K562 (cell line): ENCODE results near the gene TOX2.

Experiments used
- RAD21 ChIP-seq, 2 experiments: fragments of 250-450 bp in 1 of 2; fragments of 450-650 bp in 1 of 2; sonication (Bioruptor Pico) in 1 of 2; formaldehyde crosslinking in 1 of 2; IDR thresholded peaks in 1 of 2; conservative IDR thresholded peaks in 1 of 2; 2 replicates each; pipeline versions ENCODE4 v1.4.0 to v1.8.0; 2020 to 2022; ENCODE audit warnings: mild to moderate bottlenecking in 2 of 2, moderate library complexity in 1 of 2
- ZNF24 ChIP-seq: fragments of 450-650 bp; IDR thresholded peaks from 2 replicates; pipeline ENCODE4 v1.6.1; 2016
- TF ChIP-seq, protein P1 (sequence below), 3 experiments: IDR thresholded peaks in 2 of 3; conservative IDR thresholded peaks in 1 of 3; 2 replicates each; pipeline ENCODE4 v1.5.1; 2011 to 2012; ENCODE audit warnings: low read length in 3 of 3, mild to moderate bottlenecking in 3 of 3, control low read depth in 2 of 3, improper control_type of control experiment in 1 of 3, inconsistent platforms in 1 of 3, low read depth in 1 of 3, mixed read lengths in 1 of 3, moderate library complexity in 1 of 3; ENCODE audit not compliant: insufficient read depth in 2 of 3

DNA sequence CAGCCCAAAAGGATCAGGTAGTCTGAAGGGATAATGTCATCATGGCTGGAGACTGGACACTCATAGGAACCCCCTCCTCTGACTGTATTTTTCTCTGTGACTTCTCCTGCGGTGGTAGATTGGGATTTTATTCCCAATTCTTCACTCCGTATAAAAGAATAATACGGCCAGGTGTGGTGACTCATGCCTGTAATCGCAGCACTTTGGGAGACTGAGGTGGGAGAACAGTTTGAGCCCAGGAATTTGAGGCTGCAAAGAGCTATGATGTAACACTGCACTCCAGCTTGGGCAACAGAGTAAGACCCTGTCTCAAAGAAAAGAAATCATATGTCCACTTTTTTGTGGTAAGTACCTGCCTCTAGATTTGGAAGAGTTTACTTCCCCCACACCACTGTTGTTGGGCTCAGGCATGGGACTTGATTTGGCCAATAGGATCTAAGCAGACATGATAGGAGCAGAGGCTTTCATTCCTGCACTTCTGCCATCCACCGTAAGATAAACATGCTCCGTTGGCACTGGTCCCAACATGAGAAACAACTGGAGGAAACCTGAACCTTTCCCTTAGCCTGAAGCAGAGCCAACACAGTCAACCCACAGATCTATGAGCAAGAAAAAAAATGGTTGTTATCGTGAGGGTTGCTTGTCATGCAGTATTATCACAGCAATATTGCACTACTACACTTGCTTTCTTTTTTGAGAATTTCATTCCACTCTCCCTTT, 190.3 kb downstream of the TOX2 start:
- TF ChIP-seq, protein P1, sequence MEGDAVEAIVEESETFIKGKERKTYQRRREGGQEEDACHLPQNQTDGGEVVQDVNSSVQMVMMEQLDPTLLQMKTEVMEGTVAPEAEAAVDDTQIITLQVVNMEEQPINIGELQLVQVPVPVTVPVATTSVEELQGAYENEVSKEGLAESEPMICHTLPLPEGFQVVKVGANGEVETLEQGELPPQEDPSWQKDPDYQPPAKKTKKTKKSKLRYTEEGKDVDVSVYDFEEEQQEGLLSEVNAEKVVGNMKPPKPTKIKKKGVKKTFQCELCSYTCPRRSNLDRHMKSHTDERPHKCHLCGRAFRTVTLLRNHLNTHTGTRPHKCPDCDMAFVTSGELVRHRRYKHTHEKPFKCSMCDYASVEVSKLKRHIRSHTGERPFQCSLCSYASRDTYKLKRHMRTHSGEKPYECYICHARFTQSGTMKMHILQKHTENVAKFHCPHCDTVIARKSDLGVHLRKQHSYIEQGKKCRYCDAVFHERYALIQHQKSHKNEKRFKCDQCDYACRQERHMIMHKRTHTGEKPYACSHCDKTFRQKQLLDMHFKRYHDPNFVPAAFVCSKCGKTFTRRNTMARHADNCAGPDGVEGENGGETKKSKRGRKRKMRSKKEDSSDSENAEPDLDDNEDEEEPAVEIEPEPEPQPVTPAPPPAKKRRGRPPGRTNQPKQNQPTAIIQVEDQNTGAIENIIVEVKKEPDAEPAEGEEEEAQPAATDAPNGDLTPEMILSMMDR (IDR thresholded peaks at IDR 0.05 in 2 of 3, conservative IDR thresholded peaks at IDR 0.05 in 1 of 3; ENCODE audit: insufficient read depth in 2 of 3, low read depth in 1 of 3, low read length in 3 of 3): no peak
- TF ChIP-seq RAD21 (CRISPR knock-in tag; conservative IDR thresholded peaks at IDR 0.05 in 1 of 2, IDR thresholded peaks at IDR 0.05 in 1 of 2) (no peak), ZNF24 (no peak)
